Stimulated activated CD4-positive, alpha-beta T cell treated with anti-CD3 and anti-CD28 coated beads, Interleukin-4, amount 100 ng/mL, for 4 hours (primary cell): ENCODE measurements around the gene WNT9A.

Experiments
- DNase-seq, 2 experiments: peaks; one replicate each; pipeline ENCODE4 v3.0.0-alpha.2; 2020

WNT9A gene

DNA sequence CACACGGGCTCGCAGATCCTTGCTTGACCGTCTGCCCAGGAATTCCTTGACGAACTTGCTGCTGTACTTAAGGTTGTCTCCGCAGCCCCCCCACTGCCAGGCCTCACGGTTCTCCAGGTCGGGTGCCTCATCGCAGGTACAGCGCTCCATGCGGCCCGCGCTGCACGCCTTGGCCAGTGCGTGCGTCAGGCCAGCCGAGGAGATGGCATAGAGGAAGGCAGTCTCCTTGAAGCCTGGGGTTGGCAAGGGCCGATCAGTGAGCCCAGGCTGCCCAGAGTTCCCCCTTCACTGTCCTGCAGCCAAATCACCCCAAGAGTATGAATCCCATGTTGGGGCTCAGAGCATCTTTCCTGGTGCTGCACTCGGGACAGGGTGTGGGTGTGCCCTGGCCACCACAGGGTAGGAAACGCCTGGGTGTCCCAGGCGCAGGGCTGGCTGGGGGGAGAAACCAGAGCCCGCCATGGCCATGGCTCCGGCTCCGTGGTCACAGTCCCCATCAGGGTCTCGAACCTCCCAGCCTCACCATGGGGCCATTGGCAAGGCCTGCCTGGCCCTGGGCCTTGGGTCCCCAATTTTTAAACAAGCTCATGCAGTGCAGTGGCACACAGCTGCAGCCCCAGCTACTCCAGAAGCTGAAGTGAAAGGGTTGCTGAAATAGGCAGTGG lies 23.4 kb downstream of the WNT9A start:
- DNase-seq: no peak

DNA sequence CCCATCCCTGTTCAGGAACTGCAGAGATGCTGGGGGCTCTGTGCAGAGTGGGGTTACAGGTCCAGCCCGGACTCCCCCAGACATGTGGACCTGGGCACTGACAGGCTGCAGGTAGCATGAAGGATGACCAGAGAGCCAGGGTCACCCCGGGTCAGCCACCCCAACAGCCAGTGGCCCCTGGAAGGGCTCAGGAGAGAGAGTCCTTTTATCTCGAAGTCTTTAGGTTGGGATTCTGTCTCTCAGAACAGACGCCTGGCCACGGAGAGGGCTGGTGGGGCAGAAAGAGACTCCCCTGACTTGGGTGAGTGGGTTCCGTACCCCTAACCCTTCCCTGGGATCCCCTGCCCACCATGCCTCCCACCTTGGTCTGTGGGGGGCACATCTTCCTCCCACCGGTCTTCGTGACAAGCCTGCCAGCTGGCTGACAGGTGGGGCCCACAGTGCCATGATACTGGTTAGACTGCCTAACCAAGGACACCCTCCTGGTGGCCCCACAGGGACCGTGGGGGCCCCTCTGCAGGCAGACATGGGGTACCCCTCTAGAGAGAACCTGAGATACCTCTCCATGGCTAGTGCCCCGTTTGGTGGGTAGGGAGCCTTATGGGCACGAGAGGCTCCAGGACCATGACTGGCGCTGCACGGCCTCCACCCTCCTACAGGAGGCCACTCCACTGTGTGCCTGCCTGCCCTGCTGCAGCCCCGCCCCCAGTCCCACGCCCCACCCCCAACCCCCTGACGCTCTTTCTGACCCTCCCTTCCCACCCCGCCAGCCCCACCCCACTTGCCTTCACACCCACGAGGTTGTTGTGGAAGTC lies 24.2 kb downstream of the WNT9A start:
- no peak for DNase-seq

DNA sequence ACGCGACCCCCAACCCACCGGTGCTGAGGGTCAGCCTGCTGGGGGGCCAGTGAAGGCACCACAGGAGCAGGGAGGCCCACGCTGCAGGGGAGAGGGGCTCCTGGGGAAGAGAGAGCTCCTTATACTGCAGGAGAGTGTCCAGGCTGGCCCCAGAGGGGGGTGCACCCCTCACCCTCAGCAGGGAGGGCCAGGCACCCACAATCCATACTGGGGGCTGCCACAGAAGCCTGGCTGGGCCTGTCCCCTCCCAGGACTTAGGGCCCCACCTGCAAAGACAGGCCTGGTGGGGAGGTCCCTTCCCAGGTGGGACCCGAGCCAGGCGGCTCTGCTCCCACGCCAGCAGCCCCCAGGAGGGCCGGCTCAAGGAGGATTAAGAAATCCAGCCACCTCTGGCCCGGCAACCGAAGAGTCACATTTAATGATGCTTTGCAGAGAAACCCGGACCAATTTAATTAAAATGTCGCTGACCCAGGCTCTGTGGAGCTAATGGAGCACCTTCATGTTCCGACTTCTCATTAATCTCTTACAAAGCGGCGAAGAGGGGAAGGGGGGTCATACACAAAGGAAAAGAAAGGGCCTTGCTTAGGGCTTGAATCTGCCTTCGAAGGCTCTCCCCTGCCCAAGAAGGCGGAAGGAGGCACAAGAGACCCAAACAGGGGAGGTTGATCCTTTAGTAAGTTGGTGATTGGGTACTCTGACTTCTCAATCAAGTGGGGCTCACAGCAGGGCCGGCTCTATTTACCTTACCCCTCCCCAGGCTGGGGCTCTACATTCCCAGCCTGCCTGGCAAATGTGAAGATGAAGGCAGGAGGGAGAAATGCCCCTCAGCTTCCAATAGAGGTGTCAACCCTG lies 25.0 kb downstream of the WNT9A start:
- no peak for DNase-seq

DNA sequence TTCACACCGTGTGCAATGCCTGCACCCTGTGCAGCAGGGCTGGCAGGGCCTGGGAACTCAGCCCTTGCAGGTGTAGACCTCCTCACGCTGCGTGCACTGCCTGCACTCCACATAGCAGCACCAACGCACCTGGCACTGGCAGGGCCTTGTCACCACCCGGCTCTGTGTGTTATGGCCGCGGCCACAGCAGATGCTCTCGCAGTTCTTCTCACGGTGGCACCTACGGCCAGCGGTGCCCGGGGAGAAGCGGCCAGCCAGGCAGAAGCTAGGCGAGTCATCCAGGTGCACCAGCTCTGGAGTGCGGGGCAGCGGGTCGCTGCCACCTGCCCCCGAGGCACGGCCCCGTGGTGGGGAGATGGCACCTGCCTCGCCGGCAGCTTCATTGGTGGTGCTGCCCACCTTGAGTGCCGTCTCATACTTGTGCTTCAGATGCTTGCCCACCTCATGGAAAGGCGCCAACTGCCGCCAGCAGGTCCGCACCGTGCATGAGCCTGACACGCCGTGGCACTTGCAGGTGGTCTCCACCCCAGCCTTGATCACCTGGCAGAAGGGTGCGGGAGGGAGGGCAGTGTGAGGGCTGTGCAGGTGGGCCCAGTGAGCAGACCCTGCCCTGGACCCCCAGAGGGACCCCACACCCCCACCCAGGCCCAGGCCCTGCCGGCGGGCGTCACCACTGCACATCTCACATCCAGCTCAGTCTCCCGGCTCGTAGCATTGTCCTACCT lies 26.1 kb downstream of the WNT9A start:
- no peak for DNase-seq

DNA sequence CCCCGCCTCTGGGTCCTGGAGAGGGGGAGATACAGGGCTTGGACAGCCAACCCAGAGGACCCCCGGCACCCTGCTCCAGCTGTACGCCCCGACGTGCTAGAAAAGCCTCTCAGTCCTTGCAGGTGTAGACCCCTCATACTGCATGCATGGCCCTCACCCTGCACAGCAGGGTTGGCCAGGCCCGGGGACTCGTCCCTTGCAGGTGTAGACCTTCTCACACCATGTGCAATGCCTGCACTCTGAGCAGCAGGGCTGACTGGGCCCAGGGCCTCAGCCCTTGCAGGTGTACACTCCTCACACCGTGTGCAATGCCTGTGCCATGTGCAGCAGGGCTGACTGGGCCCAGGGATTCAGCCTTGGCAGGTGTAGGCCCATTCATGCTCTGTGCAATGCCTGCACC lies 26.8 kb downstream of the WNT9A start:
- DNase-seq: no peak

DNA sequence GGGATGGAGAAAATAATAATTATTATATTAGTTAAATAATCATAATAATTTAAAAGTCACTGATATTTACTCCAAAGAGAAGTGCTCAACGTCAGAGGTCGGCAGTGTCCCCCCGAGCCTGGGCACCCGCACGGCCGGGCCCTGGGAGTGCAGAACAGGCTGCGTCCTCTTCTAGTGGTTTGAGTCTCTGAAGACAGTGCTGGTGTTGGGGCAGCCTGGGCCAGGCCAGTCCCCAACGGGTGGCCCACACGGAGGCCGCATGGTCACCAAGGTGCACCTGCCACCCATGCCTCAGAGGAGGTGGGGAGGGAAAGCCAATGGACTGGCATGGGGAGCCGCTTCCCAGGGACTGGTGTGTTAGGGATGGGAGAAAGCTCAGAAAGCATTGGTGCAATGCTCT lies 27.3 kb downstream of the WNT9A start:
- DNase-seq: no peak

DNA sequence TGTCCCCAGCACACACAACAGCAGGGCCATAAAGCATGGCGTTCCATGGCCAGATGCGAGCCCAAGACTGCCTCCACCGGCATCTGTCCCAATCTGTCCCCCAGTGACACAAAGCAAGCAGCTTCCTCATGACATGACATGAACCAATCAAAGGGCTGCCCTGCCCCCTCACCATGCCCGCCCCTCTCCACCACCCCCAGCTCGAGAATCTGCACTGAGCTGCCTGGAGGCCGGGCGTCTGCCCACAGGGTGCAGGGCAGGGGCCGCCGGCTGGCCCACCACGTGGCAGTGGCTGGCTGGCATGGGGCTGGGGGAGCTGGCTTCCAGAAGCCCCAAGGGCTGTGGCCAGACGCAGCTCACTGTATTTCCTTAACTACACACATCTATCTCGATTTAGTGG lies 27.8 kb downstream of the WNT9A start:
- no peak for DNase-seq

DNA sequence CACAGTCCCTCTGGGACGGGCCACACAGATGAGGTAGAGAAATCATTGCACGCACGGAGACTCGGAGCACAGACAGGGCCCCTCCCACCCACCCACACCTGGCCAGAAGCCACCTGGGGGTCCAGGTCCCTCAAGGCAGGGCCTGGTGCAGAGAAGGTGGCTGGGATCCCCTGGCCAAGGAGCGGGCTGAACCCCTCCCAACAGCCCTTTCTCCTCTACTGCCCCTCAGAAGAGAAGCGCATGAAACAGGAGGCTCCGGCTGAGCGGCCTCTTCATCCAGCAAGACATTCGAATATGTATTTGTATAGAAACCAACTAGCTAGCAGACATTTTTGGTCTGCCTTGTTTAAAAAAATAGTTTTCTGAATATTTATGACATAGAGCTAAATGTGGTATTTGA lies 29.0 kb downstream of the WNT9A start:
- DNase-seq: no peak

DNA sequence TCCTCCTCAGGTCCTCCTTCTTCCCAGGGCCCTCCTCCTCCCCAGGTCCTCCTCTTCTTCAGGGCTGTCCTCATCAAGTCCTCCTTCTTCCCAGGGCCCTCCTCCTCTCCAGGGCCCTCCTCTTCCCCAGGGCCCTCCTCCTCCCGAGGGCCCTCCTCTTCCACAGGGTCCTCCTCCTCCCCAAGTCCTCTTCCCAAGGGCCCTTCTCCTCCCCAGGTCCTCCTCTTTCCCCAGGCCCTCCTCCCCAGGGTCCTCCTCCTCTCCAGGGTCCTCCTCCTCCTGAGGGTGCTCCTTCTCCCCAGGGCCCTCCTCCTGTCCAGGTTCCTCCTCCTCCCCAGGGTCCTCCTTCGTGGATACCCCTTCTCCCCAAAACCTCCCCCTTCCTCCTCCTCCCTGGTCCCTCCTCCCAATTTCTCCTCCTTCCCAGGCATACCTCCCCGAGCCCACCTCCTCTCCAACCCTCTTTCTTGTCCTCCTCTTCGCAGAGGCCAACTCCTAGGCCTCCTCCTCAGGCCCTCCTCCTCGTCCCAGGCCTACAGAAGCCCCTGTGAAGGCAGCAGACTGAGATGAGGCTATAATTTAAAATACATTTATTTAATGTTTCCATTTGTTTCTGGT lies 29.5 kb downstream of the WNT9A start:
- no peak for DNase-seq

DNA sequence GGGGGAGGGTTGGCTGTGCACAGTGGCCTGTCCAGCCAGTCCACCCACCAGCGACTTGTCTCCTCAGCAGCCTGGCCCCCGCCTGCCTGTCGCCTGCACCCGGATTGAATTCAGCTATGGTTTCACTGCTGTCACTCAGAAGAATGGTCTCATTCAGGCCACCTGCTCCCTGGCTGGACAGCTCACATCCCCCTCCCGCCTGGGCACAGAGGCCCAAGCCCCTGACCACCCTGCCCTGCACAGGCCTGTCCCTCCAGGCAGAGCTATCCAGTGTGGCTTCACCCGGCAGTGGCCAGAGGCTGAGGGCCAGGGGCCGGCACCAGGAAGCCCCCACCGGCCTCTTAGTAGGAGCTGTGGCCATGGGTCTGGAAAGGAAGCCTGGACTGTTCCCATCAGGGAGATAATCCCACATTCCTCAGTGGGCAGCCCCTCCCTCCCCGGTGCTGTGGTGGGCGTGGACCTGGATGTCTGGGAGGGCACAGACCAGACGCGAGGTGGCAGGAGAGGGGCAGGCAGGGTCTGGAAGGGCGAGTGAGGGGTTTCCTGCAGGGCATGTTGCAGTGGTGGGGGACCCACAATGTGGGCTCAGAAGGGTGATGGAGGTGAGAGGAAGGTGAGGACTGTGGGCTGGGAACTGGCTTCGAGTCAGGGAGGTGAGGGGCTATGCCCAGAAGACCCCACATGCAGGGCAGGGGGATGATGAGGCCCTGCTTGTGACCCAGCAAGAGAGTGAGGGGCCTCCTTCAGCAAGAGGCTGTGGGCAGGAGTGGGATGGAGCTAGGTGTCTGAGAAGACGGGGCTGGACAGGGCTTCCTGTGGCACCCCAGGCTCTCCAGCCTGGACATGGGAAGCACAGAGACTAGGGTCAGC lies 30.4 kb downstream of the WNT9A start:
- no peak for DNase-seq

DNA sequence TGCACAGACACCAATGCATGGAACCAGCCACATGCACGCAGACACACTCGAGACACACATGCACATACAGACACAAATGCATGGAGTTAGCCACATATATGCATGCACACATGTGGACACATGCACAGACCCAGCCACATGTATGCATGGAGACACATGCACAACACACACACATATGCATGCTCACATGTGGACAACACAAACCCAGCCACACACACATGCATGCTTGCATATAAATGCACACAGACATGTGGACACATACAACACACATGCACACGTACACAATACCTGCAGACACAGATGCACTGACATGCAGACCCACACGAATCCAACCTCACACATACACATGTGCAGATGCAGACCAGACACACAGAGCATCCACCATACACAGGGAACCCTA lies 31.1 kb downstream of the WNT9A start:
- no peak for DNase-seq

DNA sequence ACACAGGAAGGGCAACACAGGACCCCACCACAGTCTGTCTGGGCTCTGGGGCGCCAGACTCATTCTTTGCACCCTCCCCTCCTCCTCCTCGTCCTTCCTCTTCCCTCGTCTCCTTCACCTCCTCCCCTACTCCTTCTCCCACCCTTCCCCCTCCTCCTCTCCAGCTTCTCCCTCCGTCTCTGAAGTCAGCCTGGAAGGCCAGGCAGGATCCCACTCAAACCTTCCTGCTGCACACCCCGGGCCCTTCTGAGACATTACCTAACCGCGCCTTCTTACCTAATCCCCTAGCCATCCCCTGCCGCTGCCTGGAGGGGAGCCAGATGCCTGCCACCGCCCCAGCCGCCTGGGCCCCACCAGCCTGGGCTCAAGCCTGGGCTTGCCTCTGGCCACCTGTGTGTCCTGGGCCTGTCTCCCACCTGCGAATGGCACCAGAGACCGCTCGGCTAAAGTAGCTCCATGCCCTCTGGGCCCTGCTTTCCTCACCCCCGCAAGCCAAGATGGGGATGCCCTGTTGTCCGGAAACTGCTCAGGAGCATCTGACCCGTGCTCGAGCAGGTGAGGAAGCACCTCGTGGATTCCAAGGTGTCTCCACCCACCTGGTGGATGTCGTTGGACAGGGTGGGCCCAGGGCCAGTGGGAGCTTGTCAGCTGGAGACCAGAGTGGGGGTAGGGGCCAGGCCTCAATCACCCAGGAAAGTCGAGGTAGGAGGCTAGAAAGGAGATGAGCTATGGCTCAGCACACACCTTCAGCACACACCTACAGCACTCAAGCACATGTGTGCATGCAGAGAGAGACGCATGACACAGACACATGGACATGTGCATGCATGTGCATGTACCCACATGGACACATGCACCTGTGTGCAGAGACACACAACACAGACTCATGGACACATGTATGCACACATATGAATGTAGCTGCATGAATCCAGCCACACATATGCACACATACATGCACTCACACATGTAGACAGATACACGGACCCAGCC lies 31.9 kb downstream of the WNT9A start:
- DNase-seq: no peak

DNA sequence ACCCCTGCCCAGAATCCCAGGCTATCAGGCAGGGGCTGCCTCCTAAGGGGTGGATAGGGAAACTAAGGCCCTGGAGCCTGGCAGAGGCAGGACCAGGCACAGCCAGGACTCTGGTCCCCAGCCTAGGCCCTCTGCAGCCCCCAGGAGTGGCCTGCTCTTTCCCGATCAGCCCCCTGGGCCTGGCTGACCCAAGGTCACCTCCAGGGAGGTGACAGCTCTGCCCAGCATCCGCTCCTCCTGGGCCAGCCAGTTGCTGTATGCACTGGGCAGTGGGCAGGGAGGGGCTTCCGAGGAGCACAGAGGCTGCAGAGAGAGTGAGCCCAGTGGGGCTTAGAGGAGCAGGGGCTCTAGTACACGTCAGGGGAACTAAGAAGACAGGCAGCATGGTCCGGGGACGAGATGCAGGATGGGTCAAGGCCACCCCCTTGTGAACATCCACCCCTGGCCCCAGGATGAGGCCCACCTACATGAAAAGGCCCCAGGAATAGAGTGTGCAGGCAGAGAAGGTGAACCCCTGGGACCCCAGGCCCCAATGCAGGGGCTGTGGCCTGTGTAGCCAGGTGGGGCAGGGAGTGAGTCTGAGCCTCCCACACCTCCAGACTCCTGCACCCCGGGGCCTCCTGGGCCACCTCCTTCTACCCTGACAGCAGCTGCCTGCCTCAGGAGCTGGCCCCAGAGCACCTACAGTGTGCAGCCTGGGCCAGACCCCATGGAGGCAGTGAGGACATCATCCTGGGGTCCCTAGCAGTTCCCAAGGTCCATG lies 32.8 kb downstream of the WNT9A start:
- no peak for DNase-seq

DNA sequence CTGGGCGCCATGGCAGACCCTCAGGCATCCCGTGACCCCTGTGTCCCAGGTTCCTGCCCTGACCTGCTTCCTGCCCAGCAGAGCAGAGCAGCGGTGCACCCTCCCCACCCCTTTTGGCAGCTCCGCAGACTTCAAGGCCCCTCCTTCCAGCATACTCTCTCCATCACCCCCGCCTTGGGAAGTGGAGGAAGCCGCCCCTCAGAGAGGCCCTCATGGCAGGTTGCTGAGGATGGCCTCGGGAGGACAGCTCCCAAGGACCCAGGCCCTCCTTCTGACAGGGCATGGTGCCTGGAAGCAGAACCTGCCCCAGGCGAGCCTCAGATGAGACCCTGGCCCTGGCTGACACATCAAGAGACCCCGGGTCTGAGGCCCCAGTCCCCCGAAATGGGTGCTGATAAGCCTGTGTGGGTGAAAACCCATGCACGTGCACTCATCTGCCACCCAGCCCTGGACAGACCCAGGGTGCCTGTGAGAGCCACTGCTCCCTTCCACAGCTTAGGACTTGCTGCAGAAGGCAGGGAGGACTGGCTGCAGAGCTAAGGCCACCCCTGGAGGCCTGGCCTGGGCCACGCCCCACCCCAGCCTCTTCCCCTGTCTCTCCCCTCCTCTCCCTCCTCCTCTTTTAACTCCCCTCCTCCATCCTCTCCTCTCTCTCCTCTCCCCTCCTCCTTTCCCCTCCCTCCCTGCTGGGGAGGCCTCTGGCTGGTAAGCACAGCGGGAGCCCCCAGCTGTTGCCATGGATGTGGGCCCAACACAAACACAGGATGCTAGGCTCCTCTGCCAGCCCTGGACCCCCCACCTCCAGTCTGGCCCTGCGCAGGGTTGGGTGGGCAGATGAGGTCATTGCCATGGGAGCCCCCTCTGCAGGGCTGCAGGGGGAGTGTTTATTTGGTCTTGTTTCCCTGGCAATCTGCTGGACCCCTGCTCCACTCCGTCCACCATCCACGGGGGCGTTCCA lies 33.7 kb downstream of the WNT9A start:
- DNase-seq: no peak

DNA sequence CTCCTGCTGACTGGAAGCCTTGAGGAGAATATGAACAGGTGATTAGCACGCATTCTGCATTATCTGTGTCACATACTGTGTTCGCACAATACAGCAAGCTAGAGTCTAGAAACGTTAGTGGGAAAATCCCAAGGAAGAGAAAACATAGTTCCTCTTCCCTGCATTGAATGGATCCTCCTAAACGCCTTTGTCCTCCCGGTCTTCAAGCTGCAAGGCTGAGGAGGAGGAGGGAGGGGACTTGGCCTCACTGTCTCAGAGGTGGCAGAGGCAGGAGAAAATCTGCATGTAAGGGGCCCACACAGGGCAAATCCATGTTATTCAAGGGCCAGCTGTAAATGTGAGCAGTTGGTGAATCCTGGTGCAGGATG lies 34.4 kb downstream of the WNT9A start:
- DNase-seq: no peak

DNA sequence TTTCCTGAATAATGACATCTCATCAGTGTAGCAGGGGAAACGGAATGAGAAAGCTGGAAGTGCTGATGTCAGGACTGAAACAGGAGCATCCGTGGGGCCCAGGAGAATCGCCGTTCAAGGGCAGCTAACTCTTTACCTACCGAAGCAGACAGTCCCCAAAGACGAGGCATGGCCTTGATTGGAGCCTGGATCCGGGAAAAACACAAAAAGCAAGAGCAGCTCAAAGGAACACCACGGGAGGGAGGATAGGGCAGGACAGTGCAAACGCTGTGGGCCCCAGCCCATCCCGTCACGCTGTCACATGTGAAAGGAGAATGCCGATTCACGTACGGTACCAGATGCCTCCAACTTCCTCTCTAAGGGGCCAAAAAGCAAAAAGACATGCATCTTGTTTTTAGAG lies 34.9 kb downstream of the WNT9A start:
- DNase-seq: no peak

DNA sequence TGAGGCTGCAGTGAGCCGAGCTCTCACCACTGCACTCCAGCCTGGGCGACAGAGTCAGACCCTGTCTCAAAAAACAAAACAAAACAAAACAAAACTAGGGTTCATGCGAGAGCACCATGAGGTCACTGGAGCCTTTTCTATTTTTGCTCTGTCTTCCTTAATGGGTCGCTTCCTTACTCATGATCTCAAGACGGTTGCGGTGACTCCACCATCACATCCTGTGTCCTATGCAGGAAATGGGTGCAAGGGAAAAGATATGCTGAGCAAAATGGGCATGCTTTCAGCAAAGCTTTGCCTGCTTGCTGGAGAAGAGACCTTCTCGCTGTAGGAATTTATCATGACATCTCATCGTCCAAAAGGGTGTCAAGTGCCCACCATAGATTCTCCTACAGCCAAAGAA lies 36.4 kb downstream of the WNT9A start:
- no peak for DNase-seq

DNA sequence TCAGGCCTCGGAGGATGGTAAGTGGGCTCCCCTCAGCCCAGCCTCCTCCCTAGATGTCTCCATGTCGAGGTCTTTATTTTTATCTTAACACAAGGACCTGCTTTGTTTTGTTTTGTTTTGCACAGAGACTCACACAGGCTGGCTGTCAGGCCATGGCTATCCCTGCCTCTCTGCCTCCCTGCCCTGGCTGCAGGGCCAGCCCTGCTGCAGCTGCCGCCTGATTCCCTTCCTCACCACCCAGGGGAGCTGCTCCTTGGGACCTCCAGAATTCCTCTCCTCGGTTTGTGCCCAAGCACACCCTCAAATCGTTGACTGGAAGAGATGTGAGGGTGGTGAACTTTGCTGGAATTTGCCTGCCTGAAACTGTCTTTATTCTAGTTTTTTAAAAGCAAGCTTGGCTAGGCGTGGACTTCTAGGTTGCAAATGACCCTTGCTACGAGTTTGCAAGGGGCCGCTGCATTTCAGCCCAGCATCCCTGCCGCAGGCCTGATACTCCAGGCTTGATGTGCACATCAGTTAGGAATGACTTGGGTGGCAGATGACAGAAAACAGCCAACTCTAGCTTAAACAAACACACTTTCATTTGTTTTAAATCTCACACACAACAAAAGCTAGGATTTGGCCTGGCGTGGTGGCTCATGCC lies 37.1 kb downstream of the WNT9A start:
- DNase-seq: no peak
